Adipocyte (in vitro differentiated cells): Measurements from ENCODE around the gene LRRK2.

Experiments
- DNase-seq: peaks from one replicate; pipeline ENCODE4 v3.0.0-alpha.2; 2015; ENCODE audit warnings: low read depth
- H3K27me3 ChIP-seq: replicated peaks from 2 replicates; pipeline ENCODE4 v1.7.0; 2013; ENCODE audit warnings: mild to moderate bottlenecking, low read length, moderate library complexity; ENCODE audit not compliant: control insufficient read depth, insufficient read depth
- H3K36me3 ChIP-seq: 2 replicates; pipeline ENCODE4 v1.7.0; 2013; ENCODE audit warnings: low read length, mild to moderate bottlenecking, moderate library complexity; ENCODE audit not compliant: control insufficient read depth, insufficient read depth, severe bottlenecking
- H3K4me1 ChIP-seq: 2 replicates; pipeline ENCODE4 v1.7.0; 2013; ENCODE audit warnings: mild to moderate bottlenecking, low read length, moderate library complexity; ENCODE audit not compliant: control insufficient read depth, insufficient read depth
- H3K4me3 ChIP-seq: 2 replicates; pipeline ENCODE4 v1.7.0; 2013; ENCODE audit warnings: mild to moderate bottlenecking, low read length, moderate library complexity
- H3K9ac ChIP-seq: 2 replicates; pipeline ENCODE4 v1.7.0; 2013; ENCODE audit warnings: mild to moderate bottlenecking, low read length, moderate library complexity
- H3K9me3 ChIP-seq: 2 replicates; pipeline ENCODE4 v1.7.0; 2013; ENCODE audit warnings: mild to moderate bottlenecking, low read length, moderate library complexity; ENCODE audit not compliant: control insufficient read depth

The LRRK2 gene

GRCh38 chr12:40292788-40293429 lies 68.1 kb downstream of the LRRK2 start:
- H3K4me1 ChIP-seq = no peaks in the 10 kb centered on the region
- no peak overlapping the region for H3K9ac ChIP-seq
- DNase-seq = no peak

GRCh38 chr12:40298341-40298740 lies 73.5 kb downstream of the LRRK2 start:
- Histone ChIP-seq H3K9me3 (no peaks in the 10 kb centered on the region), H3K4me1 (no peaks in the 10 kb centered on the region), H3K9ac (no peak overlapping the region), H3K4me3 (no peak overlapping the region), H3K36me3 (no peaks in the 10 kb centered on the region), H3K27me3 (no peaks in the 10 kb centered on the region)
- DNase-seq = no peak

More at GRCh38 chr12:40292788-40293429, 68.1 kb downstream of the LRRK2 start:
- Histone ChIP-seq H3K4me3 (no peak overlapping the region), H3K27me3 (no peaks in the 10 kb centered on the region), H3K36me3 (peaks cover under 1% of the 10 kb centered on the region), H3K9me3 (peaks cover 4% of the 10 kb centered on the region)

GRCh38 chr12:40300490-40300889 lies 75.7 kb downstream of the LRRK2 start:
- no peaks in the 10 kb centered on the region for H3K9me3 ChIP-seq
- H3K4me1 ChIP-seq = no peaks in the 10 kb centered on the region
- H3K4me3 ChIP-seq = no peak overlapping the region
- H3K36me3 ChIP-seq = peaks cover 7% of the 10 kb centered on the region
- DNase-seq = no peak
- no peak overlapping the region for H3K9ac ChIP-seq
- H3K27me3 ChIP-seq = no peaks in the 10 kb centered on the region

DNA sequence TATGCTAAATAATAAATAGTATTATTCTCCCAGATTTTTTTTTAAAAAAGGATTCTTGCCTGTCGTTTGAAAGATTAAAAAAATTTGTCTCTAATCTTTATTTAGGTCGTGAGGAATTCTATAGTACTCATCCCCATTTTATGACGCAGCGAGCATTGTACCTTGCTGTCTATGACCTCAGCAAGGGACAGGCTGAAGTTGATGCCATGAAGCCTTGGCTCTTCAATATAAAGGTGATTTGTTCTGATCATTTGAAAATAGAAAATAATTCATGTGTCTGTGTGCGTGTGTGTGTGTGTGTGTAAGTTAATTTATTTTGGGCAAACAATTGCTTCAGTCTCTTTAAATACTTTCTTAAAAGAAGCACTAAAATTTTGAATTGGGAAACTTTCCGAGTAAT lies 84.2 kb downstream of the LRRK2 start:
- peaks cover 7% of the 10 kb centered on the region for H3K36me3 ChIP-seq
- no peak for DNase-seq
- H3K4me1 ChIP-seq = no peaks in the 10 kb centered on the region
- no peaks in the 10 kb centered on the region for H3K9me3 ChIP-seq
- no peak overlapping the region for H3K4me3 ChIP-seq
- H3K9ac ChIP-seq = no peak overlapping the region
- H3K27me3 ChIP-seq = no peaks in the 10 kb centered on the region

GRCh38 chr12:40310211-40310610 lies 85.4 kb downstream of the LRRK2 start:
- Histone ChIP-seq H3K9ac (no peak overlapping the region), H3K9me3 (no peaks in the 10 kb centered on the region), H3K4me3 (no peak overlapping the region), H3K27me3 (no peaks in the 10 kb centered on the region), H3K4me1 (no peaks in the 10 kb centered on the region), H3K36me3 (peaks cover 4% of the 10 kb centered on the region)
- no peak for DNase-seq

DNA sequence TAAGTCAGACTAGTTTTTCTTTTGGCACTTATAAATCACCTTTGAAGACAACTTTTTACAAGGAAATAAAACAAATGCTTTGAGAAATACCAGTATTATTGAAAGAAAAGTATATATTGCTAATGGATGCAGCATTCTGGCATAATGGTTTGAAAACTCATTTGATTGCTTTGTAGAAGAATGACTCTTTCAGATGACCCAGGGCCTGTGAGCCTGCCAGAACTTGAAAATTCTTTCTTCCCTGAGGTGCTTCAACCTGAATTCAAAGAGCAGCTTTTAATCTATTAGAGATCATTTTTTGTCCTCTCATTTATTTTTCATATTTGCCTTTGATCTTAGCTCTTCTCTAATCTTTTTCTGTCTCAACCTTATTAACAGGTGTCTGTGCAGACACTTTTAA lies 87.4 kb downstream of the LRRK2 start:
- Histone ChIP-seq H3K9me3 (no peaks in the 10 kb centered on the region), H3K27me3 (no peaks in the 10 kb centered on the region), H3K4me3 (no peak overlapping the region), H3K4me1 (no peaks in the 10 kb centered on the region), H3K36me3 (peaks cover 7% of the 10 kb centered on the region), H3K9ac (no peak overlapping the region)
- DNase-seq = no peak

DNA sequence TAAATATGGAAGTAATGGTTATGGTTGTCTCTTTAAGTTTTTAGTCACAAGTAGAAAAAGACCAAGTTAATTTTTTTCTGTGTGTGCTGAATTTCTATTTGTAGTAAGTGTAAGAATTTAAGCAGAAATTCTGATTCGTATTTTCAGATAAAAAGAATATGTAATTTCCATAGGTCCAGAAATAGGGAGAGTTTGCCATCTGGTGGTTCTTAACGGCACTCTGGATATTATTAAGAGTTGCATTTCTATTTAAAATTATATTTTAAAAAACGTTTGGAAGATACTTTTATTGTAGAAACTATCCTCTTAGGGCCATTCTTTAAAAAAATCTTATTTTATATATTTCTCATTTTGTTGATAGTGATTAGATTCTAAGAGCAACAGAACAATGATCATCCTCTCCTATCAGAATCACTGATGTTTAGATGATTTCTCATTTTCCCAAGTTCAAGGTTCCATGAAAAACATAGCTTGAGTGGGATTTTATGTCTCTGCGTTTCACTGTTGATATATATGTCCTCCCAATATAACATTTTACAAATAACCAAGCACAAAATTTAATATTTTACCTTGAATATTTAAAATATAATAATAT lies 88.3 kb downstream of the LRRK2 start:
- Histone ChIP-seq H3K9me3 (no peaks in the 10 kb centered on the region), H3K4me1 (no peaks in the 10 kb centered on the region), H3K4me3 (no peak overlapping the region), H3K27me3 (no peaks in the 10 kb centered on the region), H3K36me3 (peaks cover 7% of the 10 kb centered on the region), H3K9ac (no peak overlapping the region)
- peak; percentile 80 for DNase-seq

DNA sequence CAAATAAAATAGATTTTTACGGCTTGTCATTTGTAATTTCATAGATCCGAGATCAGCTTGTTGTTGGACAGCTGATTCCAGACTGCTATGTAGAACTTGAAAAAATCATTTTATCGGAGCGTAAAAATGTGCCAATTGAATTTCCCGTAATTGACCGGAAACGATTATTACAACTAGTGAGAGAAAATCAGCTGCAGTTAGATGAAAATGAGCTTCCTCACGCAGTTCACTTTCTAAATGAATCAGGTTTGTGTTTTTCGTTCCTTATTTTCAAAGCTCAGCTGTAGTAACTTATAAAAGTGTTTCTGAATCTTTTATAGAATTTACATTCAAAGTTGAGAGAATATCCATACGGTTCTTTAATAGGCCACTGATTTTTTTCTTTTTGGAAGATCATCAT lies 89.1 kb downstream of the LRRK2 start:
- H3K9me3 ChIP-seq = no peaks in the 10 kb centered on the region
- H3K9ac ChIP-seq = no peak overlapping the region

DNA sequence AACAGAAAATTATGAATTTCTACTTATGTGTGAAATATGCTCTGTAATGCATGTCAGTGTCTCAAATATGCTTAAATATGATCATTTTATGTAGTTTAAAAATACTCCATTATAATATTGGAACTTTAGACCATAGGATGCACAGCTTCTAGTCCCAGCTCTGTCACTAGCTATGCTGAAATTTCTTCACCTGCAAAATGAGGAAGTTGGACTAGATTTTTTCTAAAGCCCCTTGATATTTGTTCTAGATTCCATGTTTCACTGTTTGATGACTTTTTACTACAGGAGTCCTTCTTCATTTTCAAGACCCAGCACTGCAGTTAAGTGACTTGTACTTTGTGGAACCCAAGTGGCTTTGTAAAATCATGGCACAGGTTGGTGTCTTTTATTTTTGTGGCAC lies 90.1 kb downstream of the LRRK2 start:
- DNase-seq = no peak
- H3K27me3 ChIP-seq = no peaks in the 10 kb centered on the region
- H3K9me3 ChIP-seq = no peaks in the 10 kb centered on the region
- H3K36me3 ChIP-seq = peaks cover 10% of the 10 kb centered on the region
- H3K4me1 ChIP-seq = no peaks in the 10 kb centered on the region
- no peak overlapping the region for H3K9ac ChIP-seq
- H3K4me3 ChIP-seq = no peak overlapping the region

More for the DNA sequence above, 89.1 kb downstream of the LRRK2 start:
- Histone ChIP-seq H3K4me1 (no peaks in the 10 kb centered on the region), H3K27me3 (no peaks in the 10 kb centered on the region), H3K36me3 (peaks cover 10% of the 10 kb centered on the region), H3K4me3 (no peak overlapping the region)
- no peak for DNase-seq

DNA sequence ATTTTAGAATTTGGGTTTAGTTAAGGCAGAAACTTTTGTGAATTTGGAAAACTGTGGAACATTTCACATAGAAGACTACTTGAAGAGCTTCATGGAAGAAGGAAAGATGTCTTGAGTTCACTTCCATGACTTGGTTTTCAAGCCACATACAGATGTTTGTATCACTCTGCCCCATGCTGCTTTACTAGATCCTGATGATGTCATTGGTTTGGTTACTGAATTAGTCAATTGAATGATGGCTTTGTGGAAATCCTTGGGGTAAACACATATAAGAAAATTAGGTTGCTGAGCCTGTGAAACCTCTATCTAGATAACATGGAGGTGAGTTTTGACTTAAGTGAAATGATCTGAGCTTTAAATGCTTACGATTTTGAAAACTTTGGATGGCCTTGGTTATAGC lies 90.6 kb downstream of the LRRK2 start:
- DNase-seq = no peak
- Histone ChIP-seq H3K9me3 (no peaks in the 10 kb centered on the region), H3K9ac (no peak overlapping the region), H3K4me1 (no peaks in the 10 kb centered on the region), H3K27me3 (no peaks in the 10 kb centered on the region), H3K4me3 (no peak overlapping the region), H3K36me3 (peaks cover 8% of the 10 kb centered on the region)

GRCh38 chr12:40324261-40324660 lies 99.5 kb downstream of the LRRK2 start:
- peaks cover 8% of the 10 kb centered on the region for H3K9me3 ChIP-seq
- DNase-seq = no peak
- no peak overlapping the region for H3K9ac ChIP-seq
- no peak overlapping the region for H3K4me3 ChIP-seq
- H3K4me1 ChIP-seq = peaks cover 8% of the 10 kb centered on the region
- H3K36me3 ChIP-seq = peaks cover 13% of the 10 kb centered on the region
- H3K27me3 ChIP-seq = no peaks in the 10 kb centered on the region
